Cerebellar cortex (tissue), 1 donor: ENCODE data around the gene FAP.

ENCODE experiments used
- DNase-seq: peaks from one replicate; pipeline ENCODE4 v3.0.0-alpha.2; 2015; ENCODE audit warnings: low spot score

FAP gene, protein sequence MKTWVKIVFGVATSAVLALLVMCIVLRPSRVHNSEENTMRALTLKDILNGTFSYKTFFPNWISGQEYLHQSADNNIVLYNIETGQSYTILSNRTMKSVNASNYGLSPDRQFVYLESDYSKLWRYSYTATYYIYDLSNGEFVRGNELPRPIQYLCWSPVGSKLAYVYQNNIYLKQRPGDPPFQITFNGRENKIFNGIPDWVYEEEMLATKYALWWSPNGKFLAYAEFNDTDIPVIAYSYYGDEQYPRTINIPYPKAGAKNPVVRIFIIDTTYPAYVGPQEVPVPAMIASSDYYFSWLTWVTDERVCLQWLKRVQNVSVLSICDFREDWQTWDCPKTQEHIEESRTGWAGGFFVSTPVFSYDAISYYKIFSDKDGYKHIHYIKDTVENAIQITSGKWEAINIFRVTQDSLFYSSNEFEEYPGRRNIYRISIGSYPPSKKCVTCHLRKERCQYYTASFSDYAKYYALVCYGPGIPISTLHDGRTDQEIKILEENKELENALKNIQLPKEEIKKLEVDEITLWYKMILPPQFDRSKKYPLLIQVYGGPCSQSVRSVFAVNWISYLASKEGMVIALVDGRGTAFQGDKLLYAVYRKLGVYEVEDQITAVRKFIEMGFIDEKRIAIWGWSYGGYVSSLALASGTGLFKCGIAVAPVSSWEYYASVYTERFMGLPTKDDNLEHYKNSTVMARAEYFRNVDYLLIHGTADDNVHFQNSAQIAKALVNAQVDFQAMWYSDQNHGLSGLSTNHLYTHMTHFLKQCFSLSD

DNA sequence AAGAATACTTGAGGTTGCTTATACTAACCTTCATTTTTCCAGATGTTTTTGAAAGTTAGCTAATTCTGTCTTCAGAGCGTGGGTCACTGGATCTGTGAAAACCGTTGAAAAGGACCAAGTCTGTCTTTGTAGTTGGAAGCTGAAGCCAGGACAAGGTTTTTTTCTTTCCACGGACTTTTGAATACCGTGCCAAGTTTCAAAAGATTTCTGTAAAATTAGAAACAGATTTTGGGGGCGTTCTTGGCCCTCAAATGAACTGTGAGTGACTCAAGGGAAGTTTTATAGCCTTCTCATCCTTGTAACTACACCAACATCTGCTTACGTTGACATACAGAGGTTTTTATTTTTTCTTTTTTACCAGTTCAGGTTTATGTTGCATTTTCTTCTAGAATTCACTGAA lies at the start of gene FAP:
FAP (minus strand) TSS at position 152 of the 400 bp plus-strand sequence; CDS start at position 34, 118 bp downstream.
- no peak for DNase-seq

DNA sequence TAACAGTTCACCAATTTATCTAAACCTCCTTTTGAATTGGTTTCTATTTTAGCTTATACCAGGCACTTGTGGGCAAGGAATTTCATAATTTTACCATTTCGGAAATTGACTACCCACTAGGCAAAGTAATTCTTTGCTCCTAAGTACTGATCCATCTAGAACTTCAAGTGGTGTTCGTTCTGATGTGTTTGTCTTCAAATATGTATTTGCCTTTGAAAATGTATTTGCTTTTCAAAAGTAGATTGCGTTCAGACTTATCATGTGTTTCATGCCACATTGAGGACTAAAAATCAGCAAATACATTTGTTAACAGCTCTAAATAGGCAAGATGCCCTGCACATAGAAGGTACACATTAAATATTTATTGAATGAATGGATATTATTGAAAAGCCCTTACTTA lies 48.5 kb upstream of the FAP start:
- DNase-seq = no peak

DNA sequence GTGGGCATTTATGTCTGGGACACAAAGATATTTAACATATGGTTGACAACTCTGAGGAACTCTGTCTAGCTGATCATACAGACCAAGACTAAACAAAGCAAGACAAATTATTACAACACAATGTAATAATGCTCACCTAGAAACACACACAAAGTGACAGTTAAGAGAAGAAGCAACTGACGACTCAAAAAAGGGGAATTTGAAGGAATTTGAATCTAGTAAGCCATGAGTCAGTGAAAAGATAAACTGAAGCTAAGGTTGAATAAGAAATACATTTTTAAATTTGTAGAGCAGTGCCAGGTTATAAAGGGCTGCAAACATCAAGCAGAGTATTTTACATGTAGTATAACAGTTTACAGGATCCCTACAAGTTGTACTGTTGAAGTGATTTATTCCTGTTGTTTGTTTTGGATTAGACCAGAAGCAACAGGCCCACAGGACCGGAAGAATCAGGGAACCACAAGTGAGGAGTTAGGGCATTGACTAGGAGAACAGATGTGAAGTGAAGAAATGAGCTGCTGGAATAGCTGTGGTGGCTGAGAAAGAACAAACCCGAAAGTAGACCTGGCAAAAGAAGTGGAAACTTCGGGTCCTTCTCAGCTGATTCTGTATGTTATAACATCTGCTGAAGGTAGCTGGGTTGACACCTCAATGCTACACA lies 39.6 kb upstream of the FAP start:
- DNase-seq = no peak

DNA sequence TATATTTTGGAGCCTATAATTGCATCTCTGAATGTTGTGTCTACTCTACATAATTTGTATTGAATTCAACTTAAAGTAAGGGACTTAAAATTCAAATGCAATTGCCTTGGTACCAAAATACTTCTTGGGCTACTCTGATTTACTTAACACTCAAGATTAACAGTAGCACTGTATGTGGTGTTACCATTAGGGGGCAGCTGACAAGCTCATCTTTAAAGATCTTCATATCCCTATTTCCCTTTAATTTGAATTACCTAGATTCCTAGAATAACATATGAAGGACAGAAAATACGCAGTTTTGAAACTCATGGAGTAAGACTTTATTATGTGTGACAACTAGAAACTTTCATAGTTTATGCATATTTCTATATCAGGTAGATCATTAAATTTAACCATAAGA lies 37.4 kb upstream of the FAP start:
- no peak for DNase-seq

DNA sequence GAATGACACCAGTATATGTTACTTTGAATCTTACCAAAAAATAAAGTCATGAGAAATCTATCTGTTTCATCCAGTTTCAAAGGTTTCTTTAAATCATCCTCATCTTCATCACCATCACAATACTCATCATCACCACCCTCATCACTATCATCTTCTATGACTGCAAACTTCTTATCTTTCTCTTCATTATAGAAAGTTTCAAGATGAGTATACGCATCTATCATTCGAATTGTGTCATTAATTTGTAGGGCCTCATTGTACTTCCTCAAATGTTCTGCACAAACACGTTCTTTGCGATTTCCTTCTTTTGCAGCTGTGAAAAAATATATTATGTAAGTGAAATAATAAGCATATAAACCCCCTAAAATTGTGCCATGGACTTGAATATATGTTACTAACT lies 34.1 kb upstream of the FAP start:
- DNase-seq = no peak

DNA sequence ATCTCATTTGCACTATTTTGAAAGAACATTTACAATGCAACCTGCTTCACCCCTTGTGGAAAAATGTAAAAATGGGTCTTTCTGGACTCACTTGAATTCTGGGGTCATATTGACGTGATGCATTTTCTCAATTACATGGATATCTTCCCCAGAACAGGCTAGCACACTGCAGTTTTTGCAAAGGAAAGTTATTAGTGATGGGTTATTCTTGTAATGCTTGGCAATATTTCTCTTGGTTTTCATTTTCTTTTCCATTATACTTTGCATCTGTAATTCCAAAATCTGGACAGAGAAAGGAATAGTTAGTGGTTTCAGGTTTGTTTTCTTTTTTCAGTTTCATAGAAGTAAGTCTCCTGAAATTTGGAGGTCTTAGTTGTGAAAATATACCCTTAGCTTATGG lies 24.8 kb upstream of the FAP start:
- no peak for DNase-seq

GRCh38 chr2:162267496-162267895 lies 24.3 kb upstream of the FAP start:
- DNase-seq = no peak

- no peak for DNase-seq
Observed at GRCh38 chr2:162266460-162266760, 23.2 kb upstream of the FAP start.

GRCh38 chr2:162265666-162266459 lies 22.6 kb upstream of the FAP start:
- no peak for DNase-seq

DNA sequence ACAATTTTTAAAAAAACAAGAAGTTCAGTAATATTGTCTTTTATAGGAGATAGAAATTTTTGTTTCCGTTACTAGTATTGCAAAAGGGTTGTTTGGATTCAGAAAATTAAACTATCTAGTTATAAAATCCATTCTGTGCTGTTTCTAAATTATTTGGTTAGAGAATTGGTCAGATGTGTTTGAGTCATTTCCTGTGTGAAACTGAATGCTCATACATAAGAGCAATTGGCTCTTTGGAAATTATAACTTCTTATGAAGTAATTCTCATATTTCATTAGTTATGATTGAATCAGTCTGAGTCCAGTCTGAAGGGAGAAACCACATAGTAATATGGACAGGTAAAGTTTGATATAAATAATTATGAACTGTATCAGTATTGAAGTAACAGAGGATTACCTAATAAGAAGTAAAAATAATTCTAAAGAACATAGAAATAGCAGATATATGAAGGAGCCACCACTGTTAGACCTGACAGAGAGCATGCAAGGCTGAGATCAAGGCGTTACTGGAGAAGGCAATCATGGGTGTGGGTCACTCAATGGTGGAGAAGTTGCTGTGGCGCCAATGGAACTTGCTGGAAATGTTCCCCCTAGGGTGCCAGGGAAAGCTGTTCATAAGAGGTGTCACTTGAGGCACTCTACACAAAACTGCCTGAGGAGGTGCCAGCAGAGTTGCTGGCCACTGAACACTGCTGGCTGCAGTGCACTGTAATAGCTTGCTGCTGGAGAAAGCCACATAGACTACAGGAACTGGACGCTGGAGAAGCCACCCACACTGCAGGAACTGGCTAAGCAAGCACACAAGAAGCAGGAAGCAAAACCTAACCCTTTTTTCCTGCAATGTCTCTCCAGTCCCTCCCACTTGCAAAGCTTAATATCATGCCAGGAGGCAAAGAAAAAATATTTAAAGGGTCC lies 18.0 kb upstream of the FAP start:
- DNase-seq = no peak

DNA sequence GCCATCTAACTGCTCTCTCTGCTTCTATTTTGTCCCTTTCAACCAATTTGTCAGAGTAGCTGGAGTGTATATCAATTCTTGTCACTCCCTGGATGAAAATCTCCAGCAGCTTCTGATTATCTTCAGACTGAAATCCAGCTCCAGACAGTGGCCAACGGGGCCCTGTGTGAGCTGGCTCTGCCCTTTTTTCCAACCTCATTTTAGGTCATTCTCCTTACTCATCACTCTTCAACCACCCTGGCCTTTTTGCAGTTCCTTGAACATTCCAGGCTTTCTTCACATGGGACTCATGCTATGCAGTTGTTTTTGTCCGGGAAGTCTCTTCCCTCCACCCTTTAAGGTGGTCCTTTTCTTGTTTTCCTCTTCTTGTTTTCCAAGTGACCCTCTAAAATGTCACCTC lies 15.4 kb upstream of the FAP start:
- DNase-seq = no peak

DNA sequence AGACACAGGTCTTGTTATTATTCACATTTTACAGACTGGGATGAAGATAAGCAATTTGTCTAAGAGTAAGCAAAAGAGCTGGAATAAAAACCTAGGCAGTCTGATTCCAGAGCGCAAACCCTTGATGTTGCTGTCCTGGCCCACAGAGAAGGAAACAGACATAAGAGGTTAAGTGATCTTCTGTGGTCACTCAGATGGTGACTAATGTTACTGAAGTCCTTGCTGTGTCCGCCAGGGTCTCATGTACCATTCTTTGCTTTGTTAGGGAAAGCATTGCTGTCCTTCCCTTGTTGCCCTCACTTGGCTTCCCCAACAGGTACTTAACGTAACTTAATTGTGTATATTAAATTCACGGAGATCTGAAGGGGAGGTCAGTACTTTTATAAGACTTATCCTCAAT lies 14.9 kb upstream of the FAP start:
- no peak for DNase-seq

DNA sequence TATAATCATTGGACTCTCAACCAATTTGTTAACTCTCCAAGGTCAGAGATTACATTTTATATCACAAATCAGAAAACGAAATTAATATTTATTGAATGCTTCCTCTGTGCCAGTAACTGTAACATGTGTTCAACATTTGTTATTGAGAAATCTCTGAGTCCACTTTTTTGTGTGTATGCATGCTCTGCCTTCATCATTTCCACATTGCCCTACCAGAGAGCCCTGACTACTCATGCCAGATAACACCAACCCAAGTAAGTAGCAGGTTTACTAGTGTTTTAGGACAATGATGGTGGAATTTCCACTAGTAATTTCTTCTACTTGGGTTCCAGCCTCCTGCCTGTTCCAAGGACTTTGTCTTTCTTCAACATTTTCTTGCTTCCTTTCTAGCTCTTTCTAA lies 14.2 kb upstream of the FAP start:
- DNase-seq = no peak

DNA sequence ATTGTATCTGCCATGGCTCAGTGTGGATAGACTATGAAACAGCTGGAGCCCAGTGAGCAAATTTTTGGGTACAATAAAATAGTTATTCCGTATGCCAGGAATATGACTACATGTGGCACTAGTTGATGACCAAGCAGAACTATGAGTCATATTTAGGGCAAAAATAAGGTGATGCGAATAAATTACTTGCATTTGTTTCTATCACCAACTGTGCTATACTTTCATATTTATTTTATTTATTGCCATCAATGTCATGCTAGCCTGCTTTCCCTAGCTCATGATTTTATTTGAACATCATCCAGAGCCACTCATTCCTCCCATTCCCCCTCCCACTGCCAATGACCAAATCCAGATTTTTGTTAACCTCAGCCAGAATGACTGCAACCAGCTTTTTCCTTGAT lies 13.3 kb upstream of the FAP start:
- DNase-seq = no peak

GRCh38 chr2:162254236-162254871 lies 11.1 kb upstream of the FAP start:
- DNase-seq = no peak

DNA sequence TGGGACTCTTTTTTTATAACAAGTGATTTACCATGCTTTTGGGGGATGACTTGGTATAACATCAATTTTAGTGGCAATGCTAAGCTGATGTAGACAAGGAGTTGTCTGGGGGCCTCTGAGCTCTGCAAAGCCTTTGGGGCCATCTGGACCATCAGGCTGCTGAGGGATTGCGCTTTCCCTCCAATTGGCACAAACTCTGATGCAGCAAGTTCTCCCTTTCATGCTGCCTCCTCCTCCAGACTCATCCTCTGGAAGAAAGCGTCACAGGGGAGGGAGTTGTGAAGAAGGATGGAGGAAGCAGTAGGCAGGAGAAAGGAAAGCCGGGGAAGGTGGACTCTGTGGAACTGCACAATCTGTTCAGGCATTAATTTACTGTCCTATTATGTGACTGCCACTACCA lies 10.2 kb upstream of the FAP start:
- no peak for DNase-seq

- no peak for DNase-seq
Observed at GRCh38 chr2:162252153-162252552, 8.9 kb upstream of the FAP start.

GRCh38 chr2:162245781-162246180 lies 2.5 kb upstream of the FAP start:
- DNase-seq = no peak

GRCh38 chr2:162245061-162245460 lies 1.8 kb upstream of the FAP start:
- DNase-seq = no peak

DNA sequence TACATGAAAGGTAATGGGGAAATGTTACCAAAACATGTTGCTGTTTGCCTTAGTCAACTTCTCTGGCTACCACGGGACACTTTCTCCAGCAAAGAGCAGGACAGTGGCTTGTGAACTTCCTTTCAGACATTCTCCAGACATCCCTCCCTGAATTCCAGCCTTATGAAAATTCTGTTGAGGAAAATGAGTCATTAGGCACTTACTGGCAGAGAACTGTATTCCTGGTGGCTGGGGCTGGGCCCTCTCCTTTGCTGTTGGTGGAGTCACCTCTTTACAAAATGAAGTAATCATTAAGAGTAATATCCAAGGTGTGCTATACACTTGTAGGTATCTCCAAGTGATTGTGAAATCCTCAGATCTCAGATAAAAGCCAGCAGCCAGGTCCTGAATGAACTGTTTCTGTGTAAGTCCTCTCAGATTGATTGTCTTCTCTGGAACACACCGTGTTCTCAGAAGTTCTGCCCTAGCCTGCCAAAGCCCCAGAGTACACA lies 1.3 kb upstream of the FAP start:
- DNase-seq = no peak

GRCh38 chr2:162243715-162244114 lies 470 bp upstream of the FAP start:
- no peak for DNase-seq
